ENCODE measurements around the gene ERMP1.

- TF ChIP-seq, protein P1, sequence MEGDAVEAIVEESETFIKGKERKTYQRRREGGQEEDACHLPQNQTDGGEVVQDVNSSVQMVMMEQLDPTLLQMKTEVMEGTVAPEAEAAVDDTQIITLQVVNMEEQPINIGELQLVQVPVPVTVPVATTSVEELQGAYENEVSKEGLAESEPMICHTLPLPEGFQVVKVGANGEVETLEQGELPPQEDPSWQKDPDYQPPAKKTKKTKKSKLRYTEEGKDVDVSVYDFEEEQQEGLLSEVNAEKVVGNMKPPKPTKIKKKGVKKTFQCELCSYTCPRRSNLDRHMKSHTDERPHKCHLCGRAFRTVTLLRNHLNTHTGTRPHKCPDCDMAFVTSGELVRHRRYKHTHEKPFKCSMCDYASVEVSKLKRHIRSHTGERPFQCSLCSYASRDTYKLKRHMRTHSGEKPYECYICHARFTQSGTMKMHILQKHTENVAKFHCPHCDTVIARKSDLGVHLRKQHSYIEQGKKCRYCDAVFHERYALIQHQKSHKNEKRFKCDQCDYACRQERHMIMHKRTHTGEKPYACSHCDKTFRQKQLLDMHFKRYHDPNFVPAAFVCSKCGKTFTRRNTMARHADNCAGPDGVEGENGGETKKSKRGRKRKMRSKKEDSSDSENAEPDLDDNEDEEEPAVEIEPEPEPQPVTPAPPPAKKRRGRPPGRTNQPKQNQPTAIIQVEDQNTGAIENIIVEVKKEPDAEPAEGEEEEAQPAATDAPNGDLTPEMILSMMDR (IDR thresholded peaks at IDR 0.05; ENCODE audit: borderline replicate concordance, extremely low read depth, low read length, poor library complexity, severe bottlenecking) = no peak
- TF ChIP-seq EZH2 (IDR thresholded peaks at IDR 0.05; ENCODE audit: borderline replicate concordance, low read depth, low read length, severe bottlenecking) = no peak
Observed at GRCh38 chr9:5743109-5743508, 89.8 kb downstream of the ERMP1 start.

All from DND-41 (cell line).